ENCODE measurements around the gene ERG28. TPM values are rescaled to one million over a fixed set of nuclear protein-coding genes. Genes with fewer than 3 reads are reported as not detected.

Gene ERG28
- total and polyA plus RNA-seq, 2 donors (not counting 3 experiments of a cell fraction or from before 2014, with no cell fraction given), result 31.9 to 46.0 TPM

DNA sequence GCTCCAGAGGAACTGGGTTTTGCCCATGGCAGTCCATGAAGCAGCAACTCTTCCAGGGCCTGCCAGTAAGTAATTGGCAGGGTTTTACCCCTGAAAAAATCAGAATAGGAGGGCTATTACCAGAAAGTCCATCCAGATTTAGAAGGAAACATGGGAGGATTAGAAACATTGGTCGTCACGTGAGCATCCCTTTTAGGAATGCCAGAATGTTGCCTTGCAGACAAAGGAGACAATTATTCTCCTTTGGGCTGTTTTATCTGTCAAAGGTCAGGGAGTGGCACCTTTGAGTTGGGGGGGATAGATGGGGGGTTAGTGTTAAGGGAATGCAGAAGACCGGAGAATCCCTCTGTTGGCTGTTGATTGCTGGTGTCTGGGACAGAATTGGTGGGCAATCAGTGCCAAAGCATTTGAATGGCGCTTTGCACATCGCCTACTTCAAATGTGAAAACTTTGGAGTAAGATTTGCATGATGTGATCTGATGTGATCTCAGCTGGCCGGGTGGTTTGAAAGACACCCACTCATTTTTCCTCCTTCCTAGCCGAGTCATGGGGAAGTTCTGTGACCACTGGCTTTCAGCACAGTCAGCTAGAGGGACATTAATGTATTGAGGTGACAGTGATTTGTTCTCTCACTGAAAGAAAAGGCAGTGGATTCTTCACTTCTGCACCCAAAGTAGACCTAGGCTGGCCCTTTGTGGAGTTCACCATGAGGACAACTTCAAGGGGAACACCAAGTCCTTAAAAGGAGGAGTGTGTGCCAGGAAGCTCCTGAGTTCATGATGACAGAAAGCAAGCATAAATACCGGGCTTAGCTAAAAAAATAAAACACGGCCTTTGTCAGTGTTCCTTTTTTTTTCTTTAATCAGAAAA lies 50.8 kb downstream of the ERG28 start:
- Histone ChIP-seq H4K20me1 (replicated peaks; ENCODE audit: control insufficient read depth, extremely low read depth, insufficient read depth, low read length) (no peaks in the 10 kb centered on the region), H3K79me2 (ENCODE audit: control insufficient read depth, insufficient read depth, low read length) (no peaks in the 10 kb centered on the region), H3K9me3 (replicated peaks; ENCODE audit: control insufficient read depth, insufficient read depth, low read length) (no peaks in the 10 kb centered on the region), H3K27me3 (ENCODE audit: control insufficient read depth in 2 of 2, insufficient read depth in 2 of 2, low read length in 2 of 2) (peaks cover 17 to 18% of the 10 kb centered on the region in 2 experiments), H3K9me1 (replicated peaks; ENCODE audit: control insufficient read depth, extremely low read depth, insufficient read depth, low read length) (no peaks in the 10 kb centered on the region), H2AFZ (ENCODE audit: low read depth, low read length) (no peak overlapping the region), H3K4me1 (ENCODE audit: control insufficient read depth, extremely low read depth, insufficient read depth, low read length) (peaks cover 13% of the 10 kb centered on the region), H3K4me3 (replicated peaks in 1 of 3; ENCODE audit: insufficient read depth in 1 of 3, low read depth in 1 of 3, low read length in 3 of 3) (no peak overlapping the region), H3K9ac (replicated peaks; ENCODE audit: extremely low read depth, insufficient read depth, low read length) (no peak overlapping the region), H3K27ac (ENCODE audit: insufficient read depth, low read depth, low read length) (no peak overlapping the region), H3K36me3 (ENCODE audit: control insufficient read depth in 2 of 2, extremely low read depth in 1 of 2, insufficient read depth in 2 of 2, low read length in 2 of 2) (no peaks in the 10 kb centered on the region), H3K4me2 (ENCODE audit: insufficient read depth, low read length) (no peak overlapping the region)
- DNase-seq (ENCODE audit: low read depth, low spot score) (no peak), FAIRE-seq (no peak)
- intact Hi-C loops (cut with micrococcal nuclease) (no loop called here), dilution Hi-C loops (cut with MboI; ENCODE audit: extremely low pct_ligation_motif_present, low sequenced_read_pairs) (no loop called here)
- no TSS peak for BruUV-seq (replicated peaks)
- ChIA-PET CTCF (interaction anchor here (1.2 to 1.4 kb wide), 3 partner anchors 11 to 33 kb away, joined by 3 to 5 read pairs (median 4); no protein-coding TSS in a partner anchor), POLR2A (interaction anchor here (0.6 kb wide), 1 partner anchor 12 kb away, joined by 3 read pairs; no protein-coding TSS in a partner anchor)
- TF ChIP-seq EZH2 (IDR thresholded peaks at IDR 0.05; ENCODE audit: borderline replicate concordance, low read depth, low read length, severe bottlenecking) (peak; percentile 44), MYC (IDR thresholded peaks at IDR 0.05; ENCODE audit: low read depth, low read length) (no peak)

DNA sequence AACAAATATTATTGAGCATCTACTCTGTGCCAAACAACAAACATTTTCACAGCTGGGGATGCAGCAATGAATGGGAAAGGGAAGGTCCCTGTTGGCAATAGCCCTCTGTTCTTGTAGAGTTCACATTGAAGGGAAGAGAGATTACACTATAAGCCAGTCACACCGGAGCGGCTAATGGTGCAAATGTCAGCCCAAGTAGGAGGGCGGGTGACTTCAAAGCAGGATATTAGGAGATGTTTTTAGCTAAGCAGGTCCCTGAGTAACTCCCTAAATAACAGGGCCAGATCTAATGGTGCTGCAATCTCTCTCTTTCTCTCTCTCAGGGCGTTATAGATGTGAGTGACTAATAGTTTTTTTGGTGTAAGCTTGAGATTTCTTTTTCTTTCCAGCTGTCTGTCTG lies 51.6 kb downstream of the ERG28 start:
- no peak overlapping the region for H3K27ac ChIP-seq (ENCODE audit: insufficient read depth, low read depth, low read length)
- H2AFZ ChIP-seq (ENCODE audit: low read depth, low read length), result no peak overlapping the region
- no peak overlapping the region for H3K4me2 ChIP-seq (ENCODE audit: insufficient read depth, low read length)
- no peaks in the 10 kb centered on the region for H3K9me1 ChIP-seq (replicated peaks; ENCODE audit: control insufficient read depth, extremely low read depth, insufficient read depth, low read length)
- H3K9me3 ChIP-seq (replicated peaks; ENCODE audit: control insufficient read depth, insufficient read depth, low read length), result no peaks in the 10 kb centered on the region
- DNase-seq (ENCODE audit: low read depth, low spot score), result no peak
- dilution Hi-C loops (cut with MboI; ENCODE audit: extremely low pct_ligation_motif_present, low sequenced_read_pairs) (no loop called here), intact Hi-C loops (cut with micrococcal nuclease) (no loop called here)
- H3K4me3 ChIP-seq (replicated peaks in 1 of 3; ENCODE audit: insufficient read depth in 1 of 3, low read depth in 1 of 3, low read length in 3 of 3), result no peak overlapping the region
- H3K36me3 ChIP-seq (ENCODE audit: control insufficient read depth in 2 of 2, extremely low read depth in 1 of 2, insufficient read depth in 2 of 2, low read length in 2 of 2), result no peaks in the 10 kb centered on the region
- no peaks in the 10 kb centered on the region for H4K20me1 ChIP-seq (replicated peaks; ENCODE audit: control insufficient read depth, extremely low read depth, insufficient read depth, low read length)
- H3K9ac ChIP-seq (replicated peaks; ENCODE audit: extremely low read depth, insufficient read depth, low read length), result no peak overlapping the region
- H3K27me3 ChIP-seq (ENCODE audit: control insufficient read depth in 2 of 2, insufficient read depth in 2 of 2, low read length in 2 of 2), result peaks cover 17 to 18% of the 10 kb centered on the region in 2 experiments
- BruUV-seq (replicated peaks), result no TSS peak
- POLR2A ChIA-PET, result no interaction called here
- no peak for FAIRE-seq
- H3K4me1 ChIP-seq (ENCODE audit: control insufficient read depth, extremely low read depth, insufficient read depth, low read length), result peaks cover 14% of the 10 kb centered on the region
- CTCF ChIA-PET, result interaction anchor here (1.1 kb wide), 1 partner anchor 10 kb away, joined by 3 read pairs; no protein-coding TSS in a partner anchor
- TF ChIP-seq FOS (IDR thresholded peaks at IDR 0.05; ENCODE audit: borderline replicate concordance, insufficient read depth, low read length) (no peak), MYC (IDR thresholded peaks at IDR 0.05; ENCODE audit: low read depth, low read length) (no peak), GATA2 (IDR thresholded peaks at IDR 0.05; ENCODE audit: insufficient read depth, insufficient read length, low read depth, low read length) (no peak), POLR2A (IDR thresholded peaks at IDR 0.05; ENCODE audit: low read depth, low read length) (no peak), POLR2AphosphoS5 (IDR thresholded peaks at IDR 0.05; ENCODE audit: insufficient read depth, low read depth, low read length) (no peak), JUN (IDR thresholded peaks at IDR 0.05; ENCODE audit: borderline replicate concordance, insufficient read depth, insufficient read length, low read depth) (no peak), EZH2 (IDR thresholded peaks at IDR 0.05; ENCODE audit: borderline replicate concordance, low read depth, low read length, severe bottlenecking) (no peak)
- TF ChIP-seq, protein P1, sequence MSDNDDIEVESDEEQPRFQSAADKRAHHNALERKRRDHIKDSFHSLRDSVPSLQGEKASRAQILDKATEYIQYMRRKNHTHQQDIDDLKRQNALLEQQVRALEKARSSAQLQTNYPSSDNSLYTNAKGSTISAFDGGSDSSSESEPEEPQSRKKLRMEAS (IDR thresholded peaks at IDR 0.05; ENCODE audit: insufficient read depth, insufficient read length), result no peak
- TF ChIP-seq, protein P2, sequence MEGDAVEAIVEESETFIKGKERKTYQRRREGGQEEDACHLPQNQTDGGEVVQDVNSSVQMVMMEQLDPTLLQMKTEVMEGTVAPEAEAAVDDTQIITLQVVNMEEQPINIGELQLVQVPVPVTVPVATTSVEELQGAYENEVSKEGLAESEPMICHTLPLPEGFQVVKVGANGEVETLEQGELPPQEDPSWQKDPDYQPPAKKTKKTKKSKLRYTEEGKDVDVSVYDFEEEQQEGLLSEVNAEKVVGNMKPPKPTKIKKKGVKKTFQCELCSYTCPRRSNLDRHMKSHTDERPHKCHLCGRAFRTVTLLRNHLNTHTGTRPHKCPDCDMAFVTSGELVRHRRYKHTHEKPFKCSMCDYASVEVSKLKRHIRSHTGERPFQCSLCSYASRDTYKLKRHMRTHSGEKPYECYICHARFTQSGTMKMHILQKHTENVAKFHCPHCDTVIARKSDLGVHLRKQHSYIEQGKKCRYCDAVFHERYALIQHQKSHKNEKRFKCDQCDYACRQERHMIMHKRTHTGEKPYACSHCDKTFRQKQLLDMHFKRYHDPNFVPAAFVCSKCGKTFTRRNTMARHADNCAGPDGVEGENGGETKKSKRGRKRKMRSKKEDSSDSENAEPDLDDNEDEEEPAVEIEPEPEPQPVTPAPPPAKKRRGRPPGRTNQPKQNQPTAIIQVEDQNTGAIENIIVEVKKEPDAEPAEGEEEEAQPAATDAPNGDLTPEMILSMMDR (IDR thresholded peaks at IDR 0.05; ENCODE audit: extremely low read depth in 1 of 2, insufficient read depth in 1 of 2, low read depth in 1 of 2, low read length in 2 of 2), result no peak
- no peaks in the 10 kb centered on the region for H3K79me2 ChIP-seq (ENCODE audit: control insufficient read depth, insufficient read depth, low read length)
